GF-D8 (cell line): Measurements from ENCODE around the gene MBNL2.

ENCODE experiments used
- DNase-seq: peaks from one replicate; lab custom pipeline; 2025; lab: John Stamatoyannopoulos, UW

Gene MBNL2

DNA sequence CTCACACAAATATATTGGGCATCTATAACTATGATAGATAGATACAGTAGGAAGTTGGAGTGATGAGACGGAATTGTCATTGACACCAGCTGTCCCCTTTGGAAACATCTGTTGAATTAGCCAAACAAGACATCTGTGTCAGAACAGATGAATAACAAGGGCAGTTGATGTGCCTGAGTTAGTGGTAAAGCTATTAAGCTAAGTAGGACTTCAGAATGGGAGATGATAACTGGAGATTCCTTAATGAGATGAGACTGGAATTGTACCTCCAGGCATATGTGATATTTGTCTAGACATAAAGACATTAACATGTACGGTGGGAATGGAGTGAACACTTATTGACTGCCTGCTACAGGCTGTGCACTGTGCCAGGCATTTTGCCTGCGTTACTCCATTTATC, 78.7 kb downstream of the MBNL2 start:
- DNase-seq = no peak

DNA sequence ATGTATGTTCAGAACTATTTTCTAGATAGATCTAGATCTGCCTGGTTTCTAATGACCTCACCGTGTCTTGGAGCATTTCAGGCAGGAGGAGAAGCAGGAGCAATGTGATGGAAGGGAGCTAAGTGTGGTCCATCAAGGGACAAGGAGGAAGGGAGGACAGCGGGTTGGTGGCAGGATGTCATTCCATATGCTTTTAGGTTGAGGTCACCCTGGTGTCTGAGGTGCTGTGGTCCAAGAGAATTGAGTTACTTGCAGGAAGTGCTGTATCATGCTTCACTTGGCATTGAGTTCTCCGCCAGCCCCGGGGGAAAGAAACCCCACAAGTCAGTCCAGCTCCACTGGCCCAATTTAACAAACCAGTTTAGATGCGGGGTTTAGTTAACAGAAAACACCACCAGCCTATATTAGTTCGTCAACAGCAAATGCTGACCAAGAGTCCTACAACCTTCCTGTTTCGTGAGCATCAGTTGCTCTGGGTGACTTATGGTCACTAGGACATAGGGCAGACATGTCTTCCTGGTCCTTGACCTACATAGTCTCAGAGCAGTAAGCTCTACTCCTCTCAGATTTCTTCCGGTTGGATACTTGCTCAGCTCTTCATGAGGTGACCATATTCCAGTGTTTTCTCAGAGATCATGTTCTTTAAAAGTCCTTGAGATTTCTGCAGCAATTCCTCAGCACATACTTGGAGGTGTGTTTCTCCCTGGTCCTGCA, 79.4 kb downstream of the MBNL2 start:
- DNase-seq = no peak

DNA sequence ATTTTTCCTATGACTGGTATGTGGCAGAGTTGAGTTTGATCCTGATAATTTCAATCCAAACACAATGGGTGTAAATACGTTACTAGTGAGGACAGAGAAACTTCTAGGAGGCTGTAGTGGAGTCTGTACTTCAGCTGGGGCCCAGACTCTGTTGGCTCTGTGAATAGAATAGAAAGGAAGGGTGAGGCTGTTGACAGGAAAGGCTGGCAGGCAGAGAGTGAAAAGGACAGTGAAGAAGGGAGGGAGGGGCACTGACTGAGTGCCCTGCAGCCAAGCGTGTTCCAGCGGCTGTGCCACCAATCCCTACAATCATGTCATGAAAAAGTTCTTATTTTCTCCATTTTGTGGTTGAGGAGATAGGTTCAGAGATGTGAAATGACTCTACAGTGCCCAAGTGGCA, 80.5 kb downstream of the MBNL2 start:
- no peak for DNase-seq

DNA sequence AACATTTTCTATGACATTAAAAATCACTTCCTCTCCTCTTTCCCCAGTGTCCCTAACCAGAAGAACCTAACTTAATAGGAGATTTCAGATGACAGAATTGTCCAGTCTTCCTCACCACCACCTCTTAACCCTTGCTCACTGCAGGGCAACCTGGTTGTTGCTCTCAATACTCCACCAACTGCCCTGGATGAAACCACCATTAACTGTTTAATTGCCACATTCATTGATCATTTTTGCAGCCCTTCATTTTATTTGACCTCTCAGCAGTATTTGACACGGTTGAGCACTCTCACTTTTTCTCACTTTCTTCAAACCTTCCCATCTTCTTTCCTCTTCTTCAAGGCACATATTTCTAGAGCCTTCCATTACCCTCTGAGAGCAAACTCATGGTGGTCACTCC, 84.0 kb downstream of the MBNL2 start:
- no peak for DNase-seq

DNA sequence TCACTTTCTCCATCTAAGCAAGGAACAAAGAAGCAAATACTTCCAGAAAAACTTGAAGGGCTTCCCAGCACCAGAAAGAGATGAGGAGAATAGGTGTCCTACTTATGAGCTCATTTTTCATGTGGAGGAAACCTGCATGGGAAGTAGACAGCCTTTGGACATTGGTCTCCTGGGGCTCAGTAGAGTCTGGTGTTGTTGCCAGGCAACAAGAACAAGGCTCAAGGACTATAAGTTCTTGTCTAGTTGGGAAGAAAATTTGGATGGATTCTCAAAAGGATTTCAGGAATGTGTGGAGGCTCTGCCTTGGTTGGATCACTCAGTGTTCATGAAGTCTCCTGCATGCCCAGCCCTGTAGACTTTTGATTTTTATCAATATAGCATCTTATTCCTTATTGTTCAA, 84.5 kb downstream of the MBNL2 start:
- no peak for DNase-seq

DNA sequence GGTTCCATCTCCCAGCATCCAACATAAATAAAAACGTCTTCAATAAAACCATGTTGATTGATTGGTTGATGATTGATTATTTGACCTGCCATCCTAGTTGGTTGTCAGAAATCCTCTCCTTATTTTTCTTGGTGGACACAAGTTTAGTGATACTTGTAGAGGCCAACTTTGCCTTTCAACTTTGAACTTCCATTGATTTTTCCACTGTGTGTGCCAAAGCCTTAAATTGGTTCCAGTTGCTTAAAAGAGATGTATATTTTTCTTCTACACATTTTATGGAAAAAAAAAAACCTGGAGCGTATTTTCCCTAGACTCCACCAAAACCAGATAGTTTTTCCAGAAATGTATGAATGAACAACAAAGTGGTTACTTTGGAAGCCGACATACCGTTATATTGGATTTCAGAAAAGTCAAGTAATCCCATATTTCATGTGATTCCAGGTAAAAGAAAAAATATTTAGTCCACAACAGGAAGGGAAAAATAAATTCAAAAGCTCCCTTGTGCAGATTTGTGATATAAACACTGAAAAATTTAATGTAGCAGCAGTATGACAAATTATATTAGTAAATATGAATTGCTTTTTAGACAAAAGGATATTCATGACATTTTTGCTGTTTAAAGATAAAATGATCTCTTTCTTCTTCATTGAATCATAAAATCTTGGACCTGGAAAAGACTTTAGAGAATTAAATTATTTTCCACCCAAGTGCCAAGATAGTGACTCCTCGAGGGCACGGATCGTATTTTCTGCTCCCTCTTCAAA, 85.2 kb downstream of the MBNL2 start:
- no peak for DNase-seq

DNA sequence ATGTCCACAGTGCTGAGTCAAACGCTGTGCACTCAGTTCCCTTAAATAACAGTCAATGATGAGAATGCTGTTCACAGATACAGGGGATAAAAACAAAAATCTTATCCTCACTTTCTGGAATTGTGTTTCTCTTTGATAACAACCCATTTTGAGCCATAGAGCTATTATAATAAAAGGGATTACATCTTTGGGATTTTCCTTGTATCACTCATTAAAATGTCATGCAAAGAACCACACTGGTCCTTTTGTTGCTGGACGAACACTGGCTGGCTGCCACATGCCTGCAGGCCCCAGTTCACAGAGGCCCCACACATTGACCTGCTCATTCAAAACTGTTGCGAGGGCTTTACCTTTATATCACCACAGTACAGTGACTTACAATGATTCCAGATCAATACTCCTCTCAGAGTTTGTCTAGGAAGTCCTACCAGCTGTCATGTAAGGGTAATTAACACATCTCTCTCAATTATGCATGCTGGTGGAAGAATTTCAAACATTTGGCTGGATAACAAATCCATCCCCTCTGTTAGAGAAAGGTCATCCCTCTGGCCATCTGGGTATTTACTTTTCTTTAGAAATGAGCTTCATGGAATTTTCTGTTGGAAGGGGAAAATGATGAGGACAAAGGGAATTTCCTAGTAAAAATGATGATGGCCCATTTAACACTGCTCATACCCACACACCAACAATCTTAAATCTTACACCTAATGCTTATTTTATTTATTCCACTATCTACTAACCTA, 85.9 kb downstream of the MBNL2 start:
- DNase-seq = no peak

DNA sequence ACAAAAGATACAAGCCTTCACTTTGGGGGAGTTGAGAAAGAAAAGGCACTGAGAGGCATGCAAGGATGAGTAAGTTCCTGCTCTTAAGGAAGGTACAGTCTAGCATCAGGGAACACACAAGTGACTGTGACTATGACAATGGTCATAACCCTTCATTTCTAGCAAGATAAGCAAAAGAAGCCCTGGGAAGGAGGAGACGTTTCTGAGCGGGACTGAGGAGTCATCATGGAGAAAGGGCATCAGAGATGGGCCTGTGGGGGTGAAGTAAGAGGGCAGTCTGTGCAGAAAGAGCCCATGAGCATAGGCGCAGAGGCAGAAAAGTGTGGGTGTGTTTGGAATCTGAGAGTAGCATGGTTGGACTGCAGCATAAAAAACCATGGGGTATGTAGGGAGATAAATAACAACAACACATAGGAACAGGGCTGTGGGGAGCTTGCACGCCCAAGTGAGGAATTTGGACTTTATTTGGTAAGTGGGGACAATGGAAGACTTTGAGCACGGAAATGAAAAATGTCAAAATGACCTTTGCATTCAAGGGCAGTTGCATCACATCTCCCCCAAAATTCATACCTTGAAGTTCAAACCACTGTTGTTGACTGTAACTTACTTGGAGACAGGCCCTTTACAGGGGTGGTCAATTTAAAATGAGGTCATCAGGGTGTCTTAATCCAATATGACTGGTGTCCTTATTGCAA, 86.7 kb downstream of the MBNL2 start:
- DNase-seq = no peak

DNA sequence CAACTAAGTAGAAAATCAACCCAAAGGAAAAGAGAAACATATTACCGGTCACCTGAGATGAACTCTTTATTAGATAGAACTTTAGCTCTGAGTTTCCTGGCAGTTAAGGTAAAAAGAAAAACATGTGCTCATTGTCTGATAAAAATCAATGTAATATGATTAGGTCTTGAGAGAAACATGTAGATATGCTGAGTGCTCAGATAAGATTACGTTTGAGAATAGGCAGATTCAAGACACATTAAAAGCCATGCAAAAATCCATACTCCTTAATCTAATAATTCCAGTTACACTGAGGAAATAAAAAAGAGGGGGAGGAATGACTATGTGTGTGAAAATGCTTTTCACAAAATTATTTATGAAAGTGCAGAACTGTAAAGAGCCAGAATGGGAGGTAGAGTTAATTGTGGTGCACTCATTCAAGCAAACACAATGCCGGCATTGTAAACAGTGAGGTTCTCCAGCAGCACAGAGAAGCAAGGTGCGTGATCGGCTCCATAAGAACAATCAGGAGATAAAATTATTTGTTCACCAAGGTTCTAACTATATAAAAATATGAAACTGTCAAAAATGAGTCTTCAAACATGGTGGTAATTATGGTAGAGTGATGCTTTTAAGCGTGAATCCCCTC, 88.8 kb downstream of the MBNL2 start:
- no peak for DNase-seq

DNA sequence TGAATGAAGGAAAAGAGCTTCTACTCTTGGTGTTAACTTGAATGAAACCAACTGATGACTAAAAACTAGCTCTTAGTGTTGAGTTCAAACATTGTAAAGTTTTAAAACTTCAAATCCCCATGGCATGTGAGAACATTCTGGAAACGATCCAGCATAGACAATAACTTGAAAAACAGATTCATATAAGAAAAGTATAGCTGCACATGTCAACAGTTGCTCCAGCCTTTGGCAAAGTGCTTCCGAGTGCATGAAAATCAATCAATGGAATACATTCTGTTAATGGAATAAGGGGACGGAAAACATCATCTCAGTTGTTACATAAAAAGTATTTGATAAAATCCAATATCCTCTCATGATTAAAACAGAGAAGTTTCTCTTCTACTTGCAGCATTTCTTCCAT, 89.8 kb downstream of the MBNL2 start:
- no peak for DNase-seq

DNA sequence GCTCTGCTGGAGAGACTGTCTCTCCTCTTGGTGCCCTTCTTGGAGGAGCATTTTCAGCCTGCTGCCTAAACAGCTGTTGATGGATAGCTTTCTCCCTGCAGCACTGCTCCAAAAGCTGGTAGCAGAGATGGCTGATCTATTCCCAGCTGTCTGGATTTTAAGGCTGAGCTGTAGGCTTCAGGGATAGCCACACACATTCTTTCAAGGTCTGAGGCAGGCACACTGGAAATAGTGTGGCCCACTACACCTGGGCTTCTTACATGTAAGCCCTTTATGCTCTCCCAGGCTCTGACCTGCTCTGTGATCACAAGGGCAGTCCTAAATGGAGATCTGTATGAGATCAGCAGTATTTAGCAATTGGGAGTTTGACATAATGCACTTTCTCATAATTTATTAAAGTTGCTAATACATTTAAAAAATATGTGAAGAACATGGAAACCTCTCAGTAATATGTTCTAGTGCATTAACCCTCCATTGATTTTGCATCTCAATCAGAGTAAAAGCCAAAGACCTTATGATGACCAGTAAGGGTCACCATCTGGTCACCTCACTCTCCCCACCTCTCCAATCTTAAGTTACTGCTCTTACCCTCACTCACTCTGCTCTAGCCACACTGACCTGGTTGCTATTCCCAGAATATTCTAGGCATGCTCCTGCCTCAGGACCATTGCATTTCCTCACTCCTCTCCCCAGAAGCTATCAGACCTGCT, 91.6 kb downstream of the MBNL2 start:
- no peak for DNase-seq

DNA sequence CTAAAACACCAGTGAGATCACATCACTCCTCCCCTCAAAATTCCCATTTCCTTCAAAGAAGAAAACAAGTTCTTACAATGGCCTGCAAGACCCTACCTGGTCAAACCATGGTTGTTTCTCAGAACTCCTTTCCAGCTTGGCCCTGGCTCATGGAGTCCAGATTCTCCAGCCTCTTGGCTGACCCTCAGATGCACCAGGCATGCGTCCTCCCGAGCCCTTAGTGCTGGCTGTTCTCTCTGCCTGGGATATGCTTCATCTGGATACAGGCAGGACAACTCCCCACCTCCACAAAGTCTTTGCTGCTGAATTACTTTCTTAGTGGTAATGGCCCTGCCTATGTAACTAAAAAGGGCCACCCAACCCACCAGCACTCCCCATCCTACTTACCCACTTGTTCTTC, 94.3 kb downstream of the MBNL2 start:
- no peak for DNase-seq

DNA sequence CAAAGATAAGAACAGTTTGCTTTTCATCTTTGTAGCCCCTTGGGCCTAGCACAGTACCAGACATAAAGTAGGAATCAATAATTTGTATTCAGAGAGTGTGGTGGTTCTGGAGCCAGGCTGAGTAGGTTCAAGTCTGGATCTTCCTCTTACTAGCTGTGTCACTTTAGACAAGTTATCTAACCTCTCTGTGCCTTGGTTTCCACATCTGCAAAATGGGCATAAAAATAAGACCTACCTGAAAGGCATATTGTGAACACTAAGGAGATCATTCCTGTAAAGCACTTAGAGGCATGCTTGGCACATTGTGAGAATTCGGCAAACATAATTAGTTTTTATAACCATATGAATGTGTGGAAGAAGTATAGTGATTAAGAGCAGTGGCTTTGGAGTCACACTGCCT, 95.8 kb downstream of the MBNL2 start:
- DNase-seq = no peak

DNA sequence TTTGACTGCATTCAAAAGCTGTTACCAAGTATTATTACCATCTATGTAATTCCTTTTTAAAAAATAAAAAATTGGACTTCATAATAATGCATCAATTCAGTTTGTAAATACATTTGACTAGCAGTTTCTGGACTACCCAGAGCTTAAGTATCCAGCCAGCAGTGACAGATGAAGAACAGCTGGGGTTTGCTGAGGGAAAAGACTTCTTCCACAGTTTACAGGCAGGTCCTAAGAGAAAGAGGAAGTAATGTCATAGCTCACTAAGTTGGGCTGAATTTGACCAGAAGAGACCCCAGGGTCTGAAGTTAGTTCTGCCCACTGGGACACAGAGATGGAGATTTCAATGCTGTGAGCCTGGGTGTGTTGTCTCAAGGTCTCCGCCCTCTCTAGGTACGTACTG, 96.4 kb downstream of the MBNL2 start:
- no peak for DNase-seq

DNA sequence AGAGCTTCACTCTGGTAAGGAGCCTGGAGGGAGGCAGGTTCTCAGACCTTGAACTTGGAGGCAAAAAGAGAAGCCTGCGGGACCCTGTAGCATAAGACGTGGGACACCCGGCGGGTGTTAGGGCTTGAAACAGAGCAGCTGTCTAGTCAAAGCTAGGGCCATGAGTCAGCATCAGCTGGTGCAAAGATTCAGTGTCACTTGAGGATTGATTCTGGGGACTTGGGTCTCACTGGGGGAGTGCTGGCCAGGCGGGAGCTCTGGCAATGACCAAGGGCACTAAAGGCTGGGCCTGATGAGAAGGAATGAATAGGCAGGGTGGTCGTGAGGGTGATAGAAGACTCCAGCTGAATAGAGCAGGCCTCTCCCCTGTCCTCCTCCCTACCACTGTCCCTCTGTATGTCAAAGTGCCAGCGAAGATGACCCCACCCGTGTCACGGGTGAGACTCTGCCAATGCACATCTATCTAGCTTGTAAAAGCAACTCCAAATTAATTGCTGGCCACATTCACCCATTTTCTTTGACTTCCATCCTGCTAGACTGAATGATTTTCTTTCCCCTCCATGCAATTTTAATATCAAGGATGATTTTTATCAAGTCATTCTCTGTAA, 97.1 kb downstream of the MBNL2 start:
- DNase-seq = no peak

DNA sequence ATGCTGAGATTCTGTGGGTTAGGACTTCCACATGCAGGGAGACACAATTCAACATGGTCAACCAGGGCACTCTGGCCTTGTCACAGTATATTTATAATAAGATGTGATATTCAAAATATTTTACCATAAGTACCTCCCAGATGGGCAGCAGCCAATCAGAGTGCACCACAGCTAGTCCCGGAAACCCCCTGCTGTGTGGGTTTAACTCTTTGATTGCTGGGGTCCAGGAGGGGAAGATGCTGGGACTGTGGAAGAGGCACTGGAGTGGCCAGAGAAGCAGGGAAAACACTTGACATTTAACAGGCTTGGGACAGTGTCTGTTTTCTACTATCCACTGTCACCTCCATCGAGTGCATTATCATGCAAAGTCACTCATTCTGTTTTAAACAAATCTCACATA, 99.0 kb downstream of the MBNL2 start:
- DNase-seq = no peak

DNA sequence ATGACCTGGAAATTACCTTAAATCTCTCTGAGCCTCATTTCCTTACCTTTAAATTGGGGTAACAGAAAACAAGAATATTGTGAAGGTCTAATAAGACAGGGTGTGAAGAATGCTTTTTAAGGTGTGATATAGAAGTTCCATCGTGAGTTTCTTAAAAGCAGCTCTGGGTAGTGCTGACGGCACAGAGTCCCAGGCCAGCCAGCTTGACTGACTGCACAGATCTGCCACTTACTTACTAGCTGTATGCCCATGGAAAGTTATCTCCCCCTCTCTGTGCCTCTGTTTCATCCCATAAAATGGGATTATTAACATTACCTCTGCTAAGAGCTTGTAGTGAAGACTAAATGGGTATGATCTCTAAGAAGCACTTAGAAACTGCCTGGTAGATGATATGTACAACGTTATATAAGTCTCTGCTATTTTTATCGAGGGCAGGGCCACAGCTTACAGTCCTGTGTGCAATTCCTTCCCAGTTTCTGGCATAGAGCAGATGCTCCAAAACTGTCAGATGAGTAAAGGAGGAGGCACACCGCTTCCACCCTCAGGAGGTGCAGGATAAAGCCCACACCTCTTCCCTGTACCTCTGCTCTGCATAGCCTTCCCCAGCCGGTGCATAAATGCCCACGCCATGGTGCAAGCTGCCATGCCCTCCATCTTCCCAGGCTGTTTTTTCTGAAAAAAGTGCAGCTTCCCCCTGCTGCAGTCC, 99.6 kb downstream of the MBNL2 start:
- no peak for DNase-seq

DNA sequence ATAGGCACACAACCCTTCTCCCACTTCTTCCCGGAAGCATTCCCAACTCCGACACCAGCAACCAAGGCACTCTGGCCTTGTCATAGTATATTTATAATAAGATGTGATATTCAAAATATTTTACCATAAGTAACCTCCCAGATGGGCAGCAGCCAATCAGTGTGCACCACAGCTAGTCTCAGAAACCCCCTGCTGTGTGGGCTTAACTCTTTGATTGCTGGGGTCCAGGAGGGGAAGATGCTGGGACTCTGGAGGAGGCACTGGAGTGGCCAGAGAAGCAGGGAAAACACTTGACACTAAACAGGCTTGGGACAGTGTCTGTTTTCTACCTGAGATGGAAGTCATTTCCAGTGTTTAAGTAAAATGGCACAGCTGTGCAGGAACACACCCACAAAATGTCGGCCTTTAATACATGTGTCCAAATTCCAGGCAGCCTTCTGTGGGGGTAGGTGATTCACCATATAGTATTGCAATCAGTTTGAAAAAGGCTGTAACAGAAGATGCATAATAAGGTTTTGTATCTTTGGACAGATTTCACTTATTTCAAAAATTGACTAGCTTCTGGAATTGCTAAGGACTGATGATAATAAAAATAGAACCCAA, 100.7 kb downstream of the MBNL2 start:
- DNase-seq = no peak

DNA sequence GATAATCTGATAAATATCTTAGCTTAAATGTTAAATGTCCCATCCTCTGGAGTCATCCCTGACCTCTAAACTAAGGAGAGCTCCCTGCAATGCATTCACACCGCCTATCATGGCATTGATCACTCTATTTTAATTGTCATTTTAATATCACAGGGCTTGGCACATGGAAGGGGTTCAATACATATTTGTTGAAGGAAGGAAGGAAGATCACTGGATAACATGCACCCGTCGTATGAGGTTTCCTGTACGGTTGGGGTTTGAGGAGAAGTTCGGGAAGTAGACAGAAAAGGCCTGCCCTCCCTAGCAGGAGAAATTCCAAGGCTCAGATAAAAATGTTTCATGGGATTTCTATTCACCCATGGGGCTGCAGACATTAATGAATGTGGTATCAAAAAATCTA, 102.0 kb downstream of the MBNL2 start:
- no peak for DNase-seq

DNA sequence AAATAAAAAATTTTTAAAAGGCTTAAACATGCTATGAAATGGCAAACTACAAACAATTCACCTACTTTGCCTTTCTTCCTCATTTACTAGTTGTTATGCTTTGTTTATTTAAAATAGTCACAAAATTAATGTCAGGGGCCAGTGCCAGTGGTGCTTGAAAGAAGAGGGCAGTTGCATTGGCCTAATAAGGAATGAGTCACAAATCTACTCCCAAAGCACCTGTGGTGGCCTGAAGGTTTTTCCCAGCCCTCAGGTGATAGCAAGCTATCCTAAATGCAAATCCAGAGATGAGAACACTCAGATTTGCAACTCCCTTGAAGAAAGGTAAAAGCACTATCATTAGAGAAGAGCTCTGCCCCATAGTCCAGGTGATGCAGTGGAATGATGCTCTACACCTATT, 103.6 kb downstream of the MBNL2 start:
- DNase-seq = no peak
